ENCODE measurements around the gene KRT81.

Gene KRT81

DNA sequence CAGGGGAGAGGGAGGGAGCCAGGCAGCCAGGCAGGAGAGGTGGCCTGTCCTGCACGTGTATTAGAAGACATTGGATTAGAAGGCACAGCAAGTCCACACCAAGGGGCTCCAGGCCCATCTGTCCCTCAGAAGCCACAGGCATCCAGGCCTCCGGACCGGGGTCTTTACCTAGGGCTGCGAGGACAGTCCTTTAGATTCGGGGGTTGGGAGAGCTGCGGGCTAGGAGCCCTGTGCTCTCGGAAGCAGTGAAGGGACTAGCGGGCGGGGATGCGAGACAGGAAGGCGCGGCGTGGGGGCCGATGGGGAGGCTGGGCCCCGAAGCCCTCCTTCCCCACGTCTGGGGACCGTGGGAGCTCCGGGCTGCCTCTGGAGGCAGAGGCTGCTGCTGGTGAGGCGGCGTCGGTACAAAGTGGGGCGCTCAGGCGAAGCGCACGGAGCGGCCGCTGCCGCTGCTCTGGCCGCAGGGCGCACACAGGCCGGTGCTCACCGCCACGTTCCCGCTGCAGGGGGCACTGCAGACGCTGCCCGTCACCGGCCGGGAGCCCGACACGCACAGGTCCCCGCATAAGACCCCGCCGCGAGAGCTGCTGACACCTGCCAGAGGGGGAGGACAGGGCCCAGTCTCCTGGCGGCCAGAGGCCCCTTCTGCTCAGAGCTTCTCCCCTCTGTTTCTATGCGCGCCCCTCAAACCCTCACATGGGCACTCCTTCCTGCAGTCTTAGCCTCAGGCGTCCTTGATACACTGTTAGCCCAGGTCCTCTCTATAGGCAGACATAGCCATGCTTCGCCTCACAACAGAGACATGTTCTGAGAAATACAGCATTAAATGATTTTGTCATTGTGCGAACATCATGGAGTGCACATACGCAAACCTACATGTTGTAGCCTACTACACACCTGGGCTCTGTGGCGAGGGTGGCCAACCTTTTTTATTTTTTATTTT is 41.0 kb downstream of the KRT81 start:
- no peaks in the 10 kb centered on the region for H3K9me3 ChIP-seq (ENCODE audit: severe bottlenecking)
- DNase-seq (ENCODE audit: low spot score), result peak; percentile 73
- peak overlapping the region; percentile 99 for H3K27ac ChIP-seq (ENCODE audit: poor library complexity, severe bottlenecking)
- TF ChIP-seq, protein P1, sequence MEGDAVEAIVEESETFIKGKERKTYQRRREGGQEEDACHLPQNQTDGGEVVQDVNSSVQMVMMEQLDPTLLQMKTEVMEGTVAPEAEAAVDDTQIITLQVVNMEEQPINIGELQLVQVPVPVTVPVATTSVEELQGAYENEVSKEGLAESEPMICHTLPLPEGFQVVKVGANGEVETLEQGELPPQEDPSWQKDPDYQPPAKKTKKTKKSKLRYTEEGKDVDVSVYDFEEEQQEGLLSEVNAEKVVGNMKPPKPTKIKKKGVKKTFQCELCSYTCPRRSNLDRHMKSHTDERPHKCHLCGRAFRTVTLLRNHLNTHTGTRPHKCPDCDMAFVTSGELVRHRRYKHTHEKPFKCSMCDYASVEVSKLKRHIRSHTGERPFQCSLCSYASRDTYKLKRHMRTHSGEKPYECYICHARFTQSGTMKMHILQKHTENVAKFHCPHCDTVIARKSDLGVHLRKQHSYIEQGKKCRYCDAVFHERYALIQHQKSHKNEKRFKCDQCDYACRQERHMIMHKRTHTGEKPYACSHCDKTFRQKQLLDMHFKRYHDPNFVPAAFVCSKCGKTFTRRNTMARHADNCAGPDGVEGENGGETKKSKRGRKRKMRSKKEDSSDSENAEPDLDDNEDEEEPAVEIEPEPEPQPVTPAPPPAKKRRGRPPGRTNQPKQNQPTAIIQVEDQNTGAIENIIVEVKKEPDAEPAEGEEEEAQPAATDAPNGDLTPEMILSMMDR (IDR thresholded peaks at IDR 0.05; ENCODE audit: poor library complexity, severe bottlenecking), result peak; percentile 18
- peak; percentile 0 for ATAC-seq (ENCODE audit: low read depth)
- no peak overlapping the region for H3K4me3 ChIP-seq (ENCODE audit: severe bottlenecking)
- no peaks in the 10 kb centered on the region for H3K27me3 ChIP-seq (ENCODE audit: insufficient read depth, poor library complexity, severe bottlenecking)
- peaks cover 27% of the 10 kb centered on the region for H3K36me3 ChIP-seq (ENCODE audit: low read depth)
- no peaks in the 10 kb centered on the region for H3K4me1 ChIP-seq (ENCODE audit: insufficient read depth, poor library complexity, severe bottlenecking)

DNA sequence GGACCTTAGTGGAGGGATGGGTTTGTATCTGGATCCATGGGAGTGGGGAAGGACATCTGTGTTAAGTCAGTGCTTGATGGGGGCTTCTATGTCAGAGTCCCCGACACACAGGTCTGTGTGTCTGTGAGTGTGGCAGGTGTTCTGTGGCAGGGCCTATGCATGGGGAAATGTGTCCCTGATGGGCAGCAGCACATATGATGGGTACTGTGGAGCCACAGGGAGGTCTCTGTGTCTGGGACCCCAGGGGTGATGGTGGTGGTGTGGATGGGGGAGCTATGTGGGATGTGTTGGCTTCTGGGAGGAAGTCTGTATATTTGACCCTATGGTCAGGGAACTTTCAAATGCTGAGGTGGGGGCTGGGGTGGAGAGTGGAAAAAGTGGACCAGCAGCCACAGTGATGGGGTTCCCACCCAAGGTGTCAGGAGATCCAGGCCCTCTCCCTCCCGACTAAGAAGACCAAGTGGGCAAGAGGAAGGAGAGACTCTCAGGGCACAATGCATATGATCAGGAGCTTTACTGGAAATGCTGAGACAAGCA is 41.8 kb downstream of the KRT81 start:
- DNase-seq (ENCODE audit: low spot score), result no peak
- H3K4me3 ChIP-seq (ENCODE audit: severe bottlenecking), result no peak overlapping the region
- peaks cover 33% of the 10 kb centered on the region for H3K36me3 ChIP-seq (ENCODE audit: low read depth)
- H3K9me3 ChIP-seq (ENCODE audit: severe bottlenecking), result no peaks in the 10 kb centered on the region
- H3K4me1 ChIP-seq (ENCODE audit: insufficient read depth, poor library complexity, severe bottlenecking), result peaks cover under 1% of the 10 kb centered on the region
- peak overlapping the region; percentile 99 for H3K27ac ChIP-seq (ENCODE audit: poor library complexity, severe bottlenecking)
- ATAC-seq (ENCODE audit: low read depth), result peak; percentile 0
- no peaks in the 10 kb centered on the region for H3K27me3 ChIP-seq (ENCODE audit: insufficient read depth, poor library complexity, severe bottlenecking)
- TF ChIP-seq, protein P1 (IDR thresholded peaks at IDR 0.05; ENCODE audit: poor library complexity, severe bottlenecking), result no peak

DNA sequence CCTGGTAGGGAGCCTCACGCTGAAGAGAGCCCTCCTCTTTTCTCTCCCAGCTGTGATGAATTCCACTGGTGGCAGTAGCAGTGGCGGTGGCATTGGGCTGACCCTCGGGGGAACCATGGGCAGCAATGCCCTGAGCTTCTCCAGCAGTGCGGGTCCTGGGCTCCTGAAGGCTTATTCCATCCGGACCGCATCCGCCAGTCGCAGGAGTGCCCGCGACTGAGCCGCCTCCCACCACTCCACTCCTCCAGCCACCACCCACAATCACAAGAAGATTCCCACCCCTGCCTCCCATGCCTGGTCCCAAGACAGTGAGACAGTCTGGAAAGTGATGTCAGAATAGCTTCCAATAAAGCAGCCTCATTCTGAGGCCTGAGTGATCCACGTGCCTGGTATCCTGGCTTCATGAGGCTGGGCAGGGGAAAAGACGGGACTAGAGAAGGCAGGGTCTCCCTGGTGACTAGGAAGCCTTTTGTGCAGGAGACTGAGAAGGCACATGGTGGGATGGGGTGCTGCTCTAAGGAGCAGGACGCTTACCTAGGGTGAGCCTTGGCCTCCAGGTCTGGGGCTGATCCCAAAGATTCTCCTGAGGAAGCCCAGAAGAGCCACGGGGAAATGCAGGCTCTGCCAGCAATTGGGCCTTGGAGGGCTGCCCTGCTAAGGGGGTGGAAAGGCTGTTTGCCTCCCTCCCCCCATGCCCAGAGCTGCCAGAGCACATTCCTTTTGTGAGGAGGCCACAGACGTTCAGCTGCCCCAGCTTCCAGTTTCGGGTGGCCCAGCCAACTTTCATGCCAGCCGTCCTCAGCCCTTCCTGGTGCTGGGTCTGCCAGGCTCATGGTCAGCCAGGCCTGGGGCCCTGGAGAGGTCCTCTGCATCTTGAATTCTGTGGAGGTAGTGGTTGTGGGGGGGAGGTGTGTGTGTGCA is 42.5 kb downstream of the KRT81 start:
- Histone ChIP-seq H3K4me1 (ENCODE audit: insufficient read depth, poor library complexity, severe bottlenecking) (peaks cover 6% of the 10 kb centered on the region), H3K27ac (ENCODE audit: poor library complexity, severe bottlenecking) (peak overlapping the region; percentile 99), H3K4me3 (ENCODE audit: severe bottlenecking) (no peak overlapping the region), H3K9me3 (ENCODE audit: severe bottlenecking) (no peaks in the 10 kb centered on the region), H3K36me3 (ENCODE audit: low read depth) (peaks cover 39% of the 10 kb centered on the region), H3K27me3 (ENCODE audit: insufficient read depth, poor library complexity, severe bottlenecking) (no peaks in the 10 kb centered on the region)
- TF ChIP-seq, protein P1 (IDR thresholded peaks at IDR 0.05; ENCODE audit: poor library complexity, severe bottlenecking), result no peak
- ATAC-seq (ENCODE audit: low read depth), result peak; percentile 0
- DNase-seq (ENCODE audit: low spot score), result no peak

DNA sequence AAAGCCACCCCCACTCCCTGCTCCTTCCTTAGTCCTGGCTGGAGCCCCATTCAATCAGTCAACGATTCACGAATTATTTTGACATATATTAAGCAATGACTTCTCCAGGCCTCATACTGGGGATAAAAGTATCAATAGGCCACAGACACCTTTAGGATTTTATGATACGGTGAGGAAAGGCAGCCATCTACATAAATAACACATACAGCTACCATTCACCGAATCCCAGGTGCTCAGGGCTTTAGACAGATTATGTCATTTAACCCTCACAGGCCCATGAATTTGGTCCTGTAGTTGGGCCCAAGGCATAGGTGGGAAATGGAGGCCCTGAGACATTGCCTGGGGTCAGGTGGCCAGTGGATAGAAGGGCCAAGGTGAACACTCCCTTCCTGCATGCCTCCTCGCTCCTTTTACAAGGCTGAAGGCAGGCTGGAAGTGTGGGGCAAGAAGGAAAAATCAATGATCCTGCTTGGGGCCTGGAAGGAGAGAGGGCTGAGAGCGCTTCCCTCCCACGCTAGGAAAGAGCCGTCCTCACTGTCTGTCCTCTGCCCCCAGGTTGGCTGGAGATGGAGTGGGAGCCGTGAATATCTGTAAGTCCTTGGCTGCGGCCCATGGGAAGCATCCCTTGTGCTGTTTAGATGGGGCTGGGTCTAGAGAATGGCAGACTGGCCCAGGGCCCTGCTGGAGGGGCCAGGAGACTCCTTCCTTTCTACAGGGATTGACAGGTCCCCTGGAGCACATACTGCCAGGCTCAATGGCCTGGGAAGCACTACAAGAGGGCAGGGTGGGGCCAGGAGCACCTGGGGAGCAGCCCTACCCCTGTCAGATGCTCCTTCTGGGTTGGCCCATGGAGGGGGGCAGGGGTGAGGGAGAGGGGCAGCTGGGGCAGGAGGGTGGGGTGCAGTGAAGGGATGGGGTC is 43.5 kb downstream of the KRT81 start:
- Histone ChIP-seq H3K36me3 (ENCODE audit: low read depth) (peaks cover 48% of the 10 kb centered on the region), H3K4me1 (ENCODE audit: insufficient read depth, poor library complexity, severe bottlenecking) (peaks cover 15% of the 10 kb centered on the region), H3K27me3 (ENCODE audit: insufficient read depth, poor library complexity, severe bottlenecking) (no peaks in the 10 kb centered on the region), H3K9me3 (ENCODE audit: severe bottlenecking) (no peaks in the 10 kb centered on the region), H3K4me3 (ENCODE audit: severe bottlenecking) (no peak overlapping the region), H3K27ac (ENCODE audit: poor library complexity, severe bottlenecking) (peak overlapping the region; percentile 99)
- ATAC-seq (ENCODE audit: low read depth), result peak; percentile 0
- TF ChIP-seq, protein P1 (IDR thresholded peaks at IDR 0.05; ENCODE audit: poor library complexity, severe bottlenecking), result peak; percentile 8
- peak; percentile 77 for DNase-seq (ENCODE audit: low spot score)

Measured in RWPE2 (cell line).